ENCODE results near the gene CDH13.

The CDH13 gene

GRCh38 chr16:83187405-83187804 is 560.6 kb downstream of the CDH13 start:
- TF ChIP-seq ZNF8 (CRISPR knock-in tag; IDR thresholded peaks at IDR 0.05) (no peak), ZFP30 (CRISPR knock-in tag; IDR thresholded peaks at IDR 0.05) (no peak), CSRNP3 (CRISPR knock-in tag; IDR thresholded peaks at IDR 0.05) (no peak), ISL1 (CRISPR knock-in tag; IDR thresholded peaks at IDR 0.05) (no peak), SNAI2 (CRISPR knock-in tag; IDR thresholded peaks at IDR 0.05) (no peak), ARNTL (CRISPR knock-in tag; IDR thresholded peaks at IDR 0.05; ENCODE audit: borderline replicate concordance, low read depth) (no peak), TCF4 (CRISPR knock-in tag; IDR thresholded peaks at IDR 0.05; ENCODE audit: borderline replicate concordance) (no peak), BACH2 (CRISPR knock-in tag; IDR thresholded peaks at IDR 0.05; ENCODE audit: borderline replicate concordance) (no peak), CREB5 (CRISPR knock-in tag; IDR thresholded peaks at IDR 0.05; ENCODE audit: low read depth) (no peak), RARB (CRISPR knock-in tag; IDR thresholded peaks at IDR 0.05) (no peak), ZNF70 (CRISPR knock-in tag; IDR thresholded peaks at IDR 0.05) (no peak), ZC3H10 (CRISPR knock-in tag; IDR thresholded peaks at IDR 0.05) (no peak), TSHZ2 (CRISPR knock-in tag; IDR thresholded peaks at IDR 0.05) (no peak), ZFP3 (CRISPR knock-in tag; IDR thresholded peaks at IDR 0.05) (no peak), ZNF565 (CRISPR knock-in tag; conservative IDR thresholded peaks at IDR 0.05; ENCODE audit: low read depth) (no peak), OSR1 (CRISPR knock-in tag; IDR thresholded peaks at IDR 0.05) (no peak)
- peak; percentile 91 for ATAC-seq

GRCh38 chr16:83196796-83197195 is 570.0 kb downstream of the CDH13 start:
- no peak for ATAC-seq
- no peak for TF ChIP-seq SNAI2 (CRISPR knock-in tag; IDR thresholded peaks at IDR 0.05)
- TF ChIP-seq PPARA (CRISPR knock-in tag; IDR thresholded peaks at IDR 0.05; ENCODE audit: borderline replicate concordance): no peak
- no peak for TF ChIP-seq PATZ1 (CRISPR knock-in tag; IDR thresholded peaks at IDR 0.05; ENCODE audit: borderline replicate concordance)
- TF ChIP-seq TSHZ2 (CRISPR knock-in tag; IDR thresholded peaks at IDR 0.05): no peak

GRCh38 chr16:83197450-83197849 is 570.7 kb downstream of the CDH13 start:
- ATAC-seq: no peak
- TF ChIP-seq ESRRG (CRISPR knock-in tag; IDR thresholded peaks at IDR 0.05): no peak
- TF ChIP-seq BACH2 (CRISPR knock-in tag; IDR thresholded peaks at IDR 0.05; ENCODE audit: borderline replicate concordance): no peak
- TF ChIP-seq ARNTL (CRISPR knock-in tag; IDR thresholded peaks at IDR 0.05; ENCODE audit: borderline replicate concordance, low read depth): no peak
- no peak for TF ChIP-seq CREB5 (CRISPR knock-in tag; IDR thresholded peaks at IDR 0.05; ENCODE audit: low read depth)
- no peak for TF ChIP-seq ZFP30 (CRISPR knock-in tag; IDR thresholded peaks at IDR 0.05)
- no peak for TF ChIP-seq SNAI2 (CRISPR knock-in tag; IDR thresholded peaks at IDR 0.05)
- no peak for TF ChIP-seq ZNF565 (CRISPR knock-in tag; conservative IDR thresholded peaks at IDR 0.05; ENCODE audit: low read depth)
- no peak for TF ChIP-seq TSHZ2 (CRISPR knock-in tag; IDR thresholded peaks at IDR 0.05)
- no peak for TF ChIP-seq CSDC2 (CRISPR knock-in tag; IDR thresholded peaks at IDR 0.05)
- no peak for TF ChIP-seq POU6F1 (CRISPR knock-in tag; IDR thresholded peaks at IDR 0.05; ENCODE audit: borderline replicate concordance, low read depth)
- TF ChIP-seq ZNF70 (CRISPR knock-in tag; IDR thresholded peaks at IDR 0.05): no peak

All from SK-N-SH treated with all-trans-retinoic acid at 6 μM for 48 hours (cell line).